Chondrocyte (in vitro differentiated cells): ENCODE measurements around the gene DGKB. TPM values are rescaled to one million over a fixed set of nuclear protein-coding genes. Genes with fewer than 3 reads are reported as not detected.

Source experiments
- DNase-seq: peaks from one replicate; pipeline ENCODE4 v3.0.0; 2021; ENCODE audit warnings: mixed read lengths, low spot score
- H3K27ac Mint-ChIP-seq: one replicate; pipeline ENCODE4 v1.8.0; 2021; ENCODE audit warnings: mild to moderate bottlenecking, moderate library complexity, mixed read lengths; ENCODE audit not compliant: unreplicated experiment
- H3K27me3 Mint-ChIP-seq: 2 replicates; pipeline ENCODE4 v1.8.0; 2021; ENCODE audit warnings: low read depth, mixed read lengths
- H3K36me3 Mint-ChIP-seq: 2 replicates; pipeline ENCODE4 v1.8.0; 2021; ENCODE audit warnings: low read depth, mixed read lengths
- H3K4me1 Mint-ChIP-seq: 2 replicates; pipeline ENCODE4 v1.8.0; 2021; ENCODE audit warnings: low read depth, mild to moderate bottlenecking, mixed read lengths
- H3K4me3 Mint-ChIP-seq: one replicate; pipeline ENCODE4 v1.8.0; 2021; ENCODE audit warnings: mild to moderate bottlenecking, moderate library complexity, mixed read lengths; ENCODE audit not compliant: unreplicated experiment
- H3K9me3 Mint-ChIP-seq: 2 replicates; pipeline ENCODE4 v1.8.0; 2021; ENCODE audit warnings: low read depth, mixed read lengths
- CTCF ChIP-seq: fragments of 200-600 bp; sonication (generic); IDR thresholded peaks from 2 replicates; pipeline ENCODE4 v1.5.0; 2021; ENCODE audit warnings: antibody characterized with exemption, mild to moderate bottlenecking, moderate library complexity
- total RNA-seq: library from RNA; stranded (reverse); gene quantifications from 3 replicates; pipeline ENCODE4 v1.2.1, GENCODE V29; 2021

The DGKB gene
- total RNA-seq, 1 donor from 2014 or later = 0.60 TPM

- Mint-ChIP-seq H3K27ac (no peak overlapping the region), H3K27me3 (no peaks in the 10 kb centered on the region), H3K4me1 (no peaks in the 10 kb centered on the region), H3K4me3 (no peak overlapping the region), H3K36me3 (no peaks in the 10 kb centered on the region), H3K9me3 (no peaks in the 10 kb centered on the region)
- DNase-seq = no peak
- no peak for TF ChIP-seq CTCF
Observed at GRCh38 chr7:14628516-14628915, 274.0 kb downstream of the DGKB start.

GRCh38 chr7:14626076-14626475 is 276.5 kb downstream of the DGKB start:
- H3K36me3 Mint-ChIP-seq = no peaks in the 10 kb centered on the region
- H3K9me3 Mint-ChIP-seq = no peaks in the 10 kb centered on the region
- DNase-seq = no peak
- no peak for TF ChIP-seq CTCF
- H3K27me3 Mint-ChIP-seq = no peaks in the 10 kb centered on the region
- H3K27ac Mint-ChIP-seq = no peak overlapping the region
- no peak overlapping the region for H3K4me3 Mint-ChIP-seq
- H3K4me1 Mint-ChIP-seq = no peaks in the 10 kb centered on the region

- Mint-ChIP-seq H3K27me3 (no peaks in the 10 kb centered on the region), H3K4me3 (no peak overlapping the region), H3K4me1 (no peaks in the 10 kb centered on the region), H3K9me3 (no peaks in the 10 kb centered on the region), H3K27ac (no peak overlapping the region), H3K36me3 (no peaks in the 10 kb centered on the region)
- TF ChIP-seq CTCF = no peak
- no peak for DNase-seq
Observed at GRCh38 chr7:14622559-14622958, 280.0 kb downstream of the DGKB start.

GRCh38 chr7:14606101-14606500 is 296.4 kb downstream of the DGKB start:
- Mint-ChIP-seq H3K4me3 (no peak overlapping the region), H3K27ac (no peak overlapping the region), H3K9me3 (peaks cover 10% of the 10 kb centered on the region), H3K27me3 (no peaks in the 10 kb centered on the region), H3K4me1 (no peaks in the 10 kb centered on the region), H3K36me3 (no peaks in the 10 kb centered on the region)
- DNase-seq = no peak
- TF ChIP-seq CTCF = no peak

- no peaks in the 10 kb centered on the region for H3K4me1 Mint-ChIP-seq
- no peak overlapping the region for H3K27ac Mint-ChIP-seq
- DNase-seq = no peak
- H3K9me3 Mint-ChIP-seq = peaks cover 4% of the 10 kb centered on the region
- no peaks in the 10 kb centered on the region for H3K36me3 Mint-ChIP-seq
- H3K4me3 Mint-ChIP-seq = no peak overlapping the region
- TF ChIP-seq CTCF = no peak
- H3K27me3 Mint-ChIP-seq = no peaks in the 10 kb centered on the region
Observed at GRCh38 chr7:14604606-14605005, 297.9 kb downstream of the DGKB start.
